ENCODE measurements around the gene CCSER2. TPM values are rescaled to one million over a fixed set of nuclear protein-coding genes. Genes with fewer than 3 reads are reported as not detected.

The CCSER2 gene
- polyA plus RNA-seq, 3 donors: 7.4 to 23.3 (median 14.3) TPM

GRCh38 chr10:84306751-84307384 is 21.5 kb upstream of the CCSER2 start:
- Histone ChIP-seq H3K9me3 (replicated peaks in 1 of 2; ENCODE audit: control insufficient read depth in 1 of 2, insufficient read depth in 1 of 2, low read length in 2 of 2) (peaks cover 0 to 4% of the 10 kb centered on the region in 2 donors), H3K4me1 (ENCODE audit: control insufficient read depth in 1 of 2, insufficient read depth in 2 of 2, low read length in 2 of 2) (peaks cover 21 to 22% of the 10 kb centered on the region in 2 donors), H4K20me1 (ENCODE audit: insufficient read depth, low read length) (no peaks in the 10 kb centered on the region), H3K79me2 (ENCODE audit: insufficient read depth, low read length) (no peaks in the 10 kb centered on the region), H3K27me3 (ENCODE audit: control insufficient read depth in 2 of 2, insufficient read depth in 2 of 2, low read length in 2 of 2) (no peaks in the 10 kb centered on the region), H3K4me2 (replicated peaks; ENCODE audit: extremely low read depth, low read length, poor library complexity, severe bottlenecking) (no peak overlapping the region), H3K27ac (ENCODE audit: low read depth in 1 of 2, low read length in 2 of 2) (no peak overlapping the region), H3K36me3 (replicated peaks in 1 of 2; ENCODE audit: control insufficient read depth in 1 of 2, insufficient read depth in 2 of 2, low read length in 2 of 2) (no peaks in the 10 kb centered on the region), H3K9ac (ENCODE audit: insufficient read depth, low read length, poor library complexity, severe bottlenecking) (no peak overlapping the region), H2AFZ (ENCODE audit: insufficient read depth, low read depth, low read length, poor library complexity, severe bottlenecking) (no peak overlapping the region), H3K4me3 (replicated peaks in 1 of 3; ENCODE audit: low read depth in 2 of 3, low read length in 3 of 3) (no peak overlapping the region)
- H3K4me1 Mint-ChIP-seq: peaks cover 20% of the 10 kb centered on the region
- intact Hi-C loops (cut with micrococcal nuclease): no loop called here
- H3K36me3 Mint-ChIP-seq: no peaks in the 10 kb centered on the region
- no peak overlapping the region for H3K4me3 Mint-ChIP-seq
- H3K27ac Mint-ChIP-seq: no peak overlapping the region
- 100% methylated on average over 1 of the region's 4 CpGs for WGBS (ENCODE audit: insufficient coverage)
- TF ChIP-seq, protein P1, sequence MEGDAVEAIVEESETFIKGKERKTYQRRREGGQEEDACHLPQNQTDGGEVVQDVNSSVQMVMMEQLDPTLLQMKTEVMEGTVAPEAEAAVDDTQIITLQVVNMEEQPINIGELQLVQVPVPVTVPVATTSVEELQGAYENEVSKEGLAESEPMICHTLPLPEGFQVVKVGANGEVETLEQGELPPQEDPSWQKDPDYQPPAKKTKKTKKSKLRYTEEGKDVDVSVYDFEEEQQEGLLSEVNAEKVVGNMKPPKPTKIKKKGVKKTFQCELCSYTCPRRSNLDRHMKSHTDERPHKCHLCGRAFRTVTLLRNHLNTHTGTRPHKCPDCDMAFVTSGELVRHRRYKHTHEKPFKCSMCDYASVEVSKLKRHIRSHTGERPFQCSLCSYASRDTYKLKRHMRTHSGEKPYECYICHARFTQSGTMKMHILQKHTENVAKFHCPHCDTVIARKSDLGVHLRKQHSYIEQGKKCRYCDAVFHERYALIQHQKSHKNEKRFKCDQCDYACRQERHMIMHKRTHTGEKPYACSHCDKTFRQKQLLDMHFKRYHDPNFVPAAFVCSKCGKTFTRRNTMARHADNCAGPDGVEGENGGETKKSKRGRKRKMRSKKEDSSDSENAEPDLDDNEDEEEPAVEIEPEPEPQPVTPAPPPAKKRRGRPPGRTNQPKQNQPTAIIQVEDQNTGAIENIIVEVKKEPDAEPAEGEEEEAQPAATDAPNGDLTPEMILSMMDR (IDR thresholded peaks at IDR 0.05): no peak
- peaks cover 2 to 5% (median 5%) of the 10 kb centered on the region in 3 donors for H3K27me3 Mint-ChIP-seq (ENCODE audit: low read depth in 3 of 3)
- no peak for DNase-seq
- peaks cover 0 to 5% (median 3%) of the 10 kb centered on the region in 7 donors for H3K9me3 Mint-ChIP-seq

DNA sequence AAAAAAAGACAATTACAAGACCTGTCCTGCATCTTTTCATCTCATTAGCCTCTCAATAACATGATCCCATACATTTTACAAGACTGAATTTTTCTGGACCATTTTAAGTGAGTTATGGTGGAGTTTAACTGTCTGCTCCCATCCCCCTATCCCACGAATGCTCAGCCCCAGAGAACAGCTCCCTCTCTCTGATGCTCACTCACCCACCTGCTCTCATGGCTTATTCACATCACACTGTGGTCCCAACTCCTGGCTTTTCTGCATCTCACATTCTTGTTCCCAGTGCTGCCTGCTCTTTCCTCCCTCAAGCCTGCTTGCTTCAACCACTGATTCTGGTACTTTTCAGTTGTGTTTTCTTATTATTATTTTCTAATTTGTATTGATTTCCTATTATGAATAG is 20.4 kb upstream of the CCSER2 start:
- intact Hi-C loops (cut with micrococcal nuclease): no loop called here
- no peaks in the 10 kb centered on the region for H3K36me3 Mint-ChIP-seq
- no peaks in the 10 kb centered on the region for H3K27me3 ChIP-seq (ENCODE audit: control insufficient read depth in 2 of 2, insufficient read depth in 2 of 2, low read length in 2 of 2)

More for the DNA sequence above, 20.4 kb upstream of the CCSER2 start:
- peaks cover 2 to 8% (median 3%) of the 10 kb centered on the region in 3 donors for H3K27me3 Mint-ChIP-seq (ENCODE audit: low read depth in 3 of 3)
- no peak overlapping the region for H3K27ac ChIP-seq (ENCODE audit: low read depth in 1 of 2, low read length in 2 of 2)
- H3K27ac Mint-ChIP-seq: peak overlapping the region in 1 of 7 donors; percentile 54
- no peak overlapping the region for H2AFZ ChIP-seq (ENCODE audit: insufficient read depth, low read depth, low read length, poor library complexity, severe bottlenecking)
- H3K9me3 Mint-ChIP-seq: peaks cover 0 to 5% (median 4%) of the 10 kb centered on the region in 7 donors
- H3K4me3 Mint-ChIP-seq: no peak overlapping the region
- no peak overlapping the region for H3K4me3 ChIP-seq (replicated peaks in 1 of 3; ENCODE audit: low read depth in 2 of 3, low read length in 3 of 3)
- no peak overlapping the region for H3K4me2 ChIP-seq (replicated peaks; ENCODE audit: extremely low read depth, low read length, poor library complexity, severe bottlenecking)
- H4K20me1 ChIP-seq (ENCODE audit: insufficient read depth, low read length): no peaks in the 10 kb centered on the region
- no CpG with 5 or more reads among the region's 1 CpG for WGBS (ENCODE audit: insufficient coverage)
- H3K4me1 Mint-ChIP-seq: peaks cover 20% of the 10 kb centered on the region
- TF ChIP-seq, protein P1 (IDR thresholded peaks at IDR 0.05): no peak
- no peaks in the 10 kb centered on the region for H3K79me2 ChIP-seq (ENCODE audit: insufficient read depth, low read length)
- H3K9ac ChIP-seq (ENCODE audit: insufficient read depth, low read length, poor library complexity, severe bottlenecking): no peak overlapping the region
- peaks cover 21 to 22% of the 10 kb centered on the region in 2 donors for H3K4me1 ChIP-seq (ENCODE audit: control insufficient read depth in 1 of 2, insufficient read depth in 2 of 2, low read length in 2 of 2)
- DNase-seq: no peak
- H3K9me3 ChIP-seq (replicated peaks in 1 of 2; ENCODE audit: control insufficient read depth in 1 of 2, insufficient read depth in 1 of 2, low read length in 2 of 2): peaks cover 0 to 4% of the 10 kb centered on the region in 2 donors
- no peaks in the 10 kb centered on the region for H3K36me3 ChIP-seq (replicated peaks in 1 of 2; ENCODE audit: control insufficient read depth in 1 of 2, insufficient read depth in 2 of 2, low read length in 2 of 2)

All from CD14-positive monocyte (primary cell).